WTC11 (cell line): ENCODE results near the gene SRR. TPM values are rescaled to one million over a fixed set of nuclear protein-coding genes. Genes with fewer than 3 reads are reported as not detected.
A peak's percentile ranks its signal among the peaks of the same experiment; 100 is the strongest.

Experiments used
- ATAC-seq: fragments of 200-7000 bp; cut with Tn5 transposase; 2 replicates; pipeline ENCODE4 v1.10.0; 2021; ENCODE audit warnings: mild to moderate bottlenecking, moderate library complexity
- CTCF ChIA-PET: fragments of 300-600 bp; sonication (Branson Sonifier 250); formaldehyde crosslinking; loops from one replicate; lab custom pipeline; 2021; ENCODE audit warnings: antibody characterized with exemption; lab: Charles Lee
- POLR2A ChIA-PET: fragments of 350-600 bp; sonication (Branson Sonifier 250); formaldehyde crosslinking; loops from one replicate; lab custom pipeline; 2021; ENCODE audit warnings: antibody characterized with exemption; lab: Charles Lee
- DNase-seq: peaks from one replicate; pipeline ENCODE4 v3.0.0; 2021; ENCODE audit warnings: low spot score
- H3K27ac Mint-ChIP-seq: 2 replicates; pipeline ENCODE4 v1.8.0; 2021; ENCODE audit warnings: mixed read lengths
- H3K27me3 Mint-ChIP-seq: 2 replicates; pipeline ENCODE4 v1.8.0; 2021; ENCODE audit warnings: low read depth, mild to moderate bottlenecking, moderate library complexity, mixed read lengths
- H3K36me3 Mint-ChIP-seq: 2 replicates; pipeline ENCODE4 v1.8.0; 2021; ENCODE audit warnings: mixed read lengths
- H3K4me1 Mint-ChIP-seq: 2 replicates; pipeline ENCODE4 v1.8.0; 2022; ENCODE audit warnings: mixed read lengths
- H3K4me3 Mint-ChIP-seq: 2 replicates; pipeline ENCODE4 v1.8.0; 2021; ENCODE audit warnings: mild to moderate bottlenecking, moderate library complexity, mixed read lengths
- H3K9me3 Mint-ChIP-seq: 2 replicates; pipeline ENCODE4 v1.8.0; 2021; ENCODE audit warnings: mixed read lengths
- ATF3 ChIP-seq: sonication (generic); formaldehyde crosslinking; conservative IDR thresholded peaks from 2 replicates; pipeline ENCODE4 v1.8.1; 2022; ENCODE audit warnings: mild to moderate bottlenecking, missing genetic modification reagents
- GRHL2 ChIP-seq: fragments of 250-450 bp; sonication (Bioruptor Pico); IDR thresholded peaks from 2 replicates; pipeline ENCODE4 v1.8.0; 2022; ENCODE audit warnings: mild to moderate bottlenecking, moderate library complexity; ENCODE audit not compliant: insufficient replicate concordance, severe bottlenecking
- KAT7 ChIP-seq: sonication (generic); formaldehyde crosslinking; IDR thresholded peaks from 2 replicates; pipeline ENCODE4 v1.8.1; 2023; ENCODE audit warnings: missing genetic modification reagents, mild to moderate bottlenecking, borderline replicate concordance
- MXD4 ChIP-seq: fragments of 250-450 bp; sonication (Bioruptor Pico); IDR thresholded peaks from 2 replicates; pipeline ENCODE4 v1.8.0; 2021; ENCODE audit warnings: mild to moderate bottlenecking, moderate library complexity, borderline replicate concordance
- PRDM15 ChIP-seq: sonication (generic); formaldehyde crosslinking; IDR thresholded peaks from 2 replicates; pipeline ENCODE4 v1.8.0; 2022; ENCODE audit warnings: missing genetic modification reagents
- PREB ChIP-seq: sonication (generic); formaldehyde crosslinking; IDR thresholded peaks from 2 replicates; pipeline ENCODE4 v1.8.1; 2022; ENCODE audit warnings: mild to moderate bottlenecking, missing genetic modification reagents, moderate library complexity, borderline replicate concordance
- SMAD3 ChIP-seq: sonication (generic); formaldehyde crosslinking; IDR thresholded peaks from 2 replicates; pipeline ENCODE4 v1.8.0; 2022; ENCODE audit warnings: missing genetic modification reagents, mild to moderate bottlenecking, borderline replicate concordance
- SOX15 ChIP-seq: fragments of 250-450 bp; sonication (Bioruptor Pico); IDR thresholded peaks from 2 replicates; pipeline ENCODE4 v1.9.0; 2021; ENCODE audit warnings: mild to moderate bottlenecking
- ZNF416 ChIP-seq: fragments of 250-450 bp; sonication (Bioruptor Pico); IDR thresholded peaks from 2 replicates; pipeline ENCODE4 v1.9.0; 2021; ENCODE audit warnings: mild to moderate bottlenecking, inconsistent platforms
- ZNF423 ChIP-seq: fragments of 250-450 bp; sonication (Bioruptor Pico); IDR thresholded peaks from 2 replicates; pipeline ENCODE4 v2.1.2; 2022; ENCODE audit warnings: mild to moderate bottlenecking, moderate library complexity
- ZNF671 ChIP-seq: fragments of 250-450 bp; sonication (Bioruptor Pico); IDR thresholded peaks from 2 replicates; pipeline ENCODE4 v1.8.0; 2021; ENCODE audit warnings: mild to moderate bottlenecking
- ZSCAN18 ChIP-seq: fragments of 250-450 bp; sonication (Bioruptor Pico); IDR thresholded peaks from 2 replicates; pipeline ENCODE4 v2.1.2; 2022; ENCODE audit warnings: mild to moderate bottlenecking, moderate library complexity
- total RNA-seq: library from RNA; stranded (reverse); gene quantifications from 3 replicates; pipeline ENCODE4 v1.2.3, GENCODE V29; 2021
- TF ChIP-seq, protein P1 (sequence below): fragments of 250-450 bp; sonication (Bioruptor Pico); IDR thresholded peaks from 2 replicates; pipeline ENCODE4 v1.9.0; 2021; ENCODE audit warnings: mild to moderate bottlenecking, borderline replicate concordance
- TF ChIP-seq, protein P2 (sequence below): fragments of 200-600 bp; IDR thresholded peaks from 2 replicates; pipeline ENCODE4 v1.8.0; 2022; ENCODE audit warnings: antibody characterized with exemption
- TF ChIP-seq, protein P3 (sequence below): sonication (generic); formaldehyde crosslinking; IDR thresholded peaks from 2 replicates; pipeline ENCODE4 v1.8.0; 2023; ENCODE audit warnings: missing genetic modification reagents, mild to moderate bottlenecking, borderline replicate concordance

Gene SRR
- total RNA-seq, 1 experiment from 2014 or later: 5.1 TPM

DNA sequence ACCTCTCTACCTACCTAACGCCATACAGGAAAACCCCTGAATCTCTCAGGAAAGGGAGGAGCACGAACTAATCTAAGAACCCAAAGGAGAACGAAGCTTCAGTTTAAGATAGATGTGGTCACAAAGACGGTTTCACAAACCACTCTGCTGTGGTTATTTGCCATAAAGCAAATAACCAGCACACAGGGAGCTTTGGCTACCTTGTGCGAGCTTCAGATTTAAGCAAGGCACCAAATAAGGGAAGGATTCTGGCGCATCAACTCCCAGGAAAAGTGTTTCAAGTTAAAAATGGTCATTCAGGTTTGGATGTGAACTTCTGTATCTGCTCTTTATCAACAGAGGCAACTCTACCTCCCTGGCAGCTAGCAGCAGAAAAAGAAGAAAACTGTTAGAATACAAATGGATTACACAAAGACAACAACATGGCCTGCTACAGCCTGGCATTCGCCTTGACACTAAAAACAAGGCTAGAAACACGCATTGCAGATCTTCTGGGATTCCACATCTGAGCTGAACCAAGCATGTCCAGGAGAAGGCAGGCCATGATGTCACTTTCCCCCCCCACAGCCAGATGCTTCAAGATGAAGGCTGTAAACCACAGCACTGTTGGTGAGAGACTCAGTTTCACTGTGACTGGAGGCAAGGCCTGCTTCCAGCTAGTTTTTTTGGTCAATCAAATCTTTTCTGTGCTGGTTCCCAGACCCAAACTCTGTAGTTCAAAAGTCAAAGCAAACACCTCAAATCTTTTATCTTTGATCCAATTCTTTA lies 43.8 kb upstream of the SRR start:
- peaks cover 19% of the 10 kb centered on the region for H3K36me3 Mint-ChIP-seq
- CTCF ChIA-PET: interaction anchor here (0.6 to 1.2 kb wide), 4 partner anchors 15 to 195 kb away, joined by 3 to 4 read pairs (median 3); partner anchors contain the start of gene TSR1
- POLR2A ChIA-PET: interaction anchor here (0.5 to 0.7 kb wide), 2 partner anchors 543 to 1183 kb away, joined by 3 to 4 read pairs; no protein-coding TSS in a partner anchor
- peak overlapping the region; percentile 18 for H3K27ac Mint-ChIP-seq
- ATAC-seq: no peak
- H3K9me3 Mint-ChIP-seq: peaks cover 5% of the 10 kb centered on the region
- H3K4me3 Mint-ChIP-seq: no peak overlapping the region
- TF ChIP-seq, protein P1, sequence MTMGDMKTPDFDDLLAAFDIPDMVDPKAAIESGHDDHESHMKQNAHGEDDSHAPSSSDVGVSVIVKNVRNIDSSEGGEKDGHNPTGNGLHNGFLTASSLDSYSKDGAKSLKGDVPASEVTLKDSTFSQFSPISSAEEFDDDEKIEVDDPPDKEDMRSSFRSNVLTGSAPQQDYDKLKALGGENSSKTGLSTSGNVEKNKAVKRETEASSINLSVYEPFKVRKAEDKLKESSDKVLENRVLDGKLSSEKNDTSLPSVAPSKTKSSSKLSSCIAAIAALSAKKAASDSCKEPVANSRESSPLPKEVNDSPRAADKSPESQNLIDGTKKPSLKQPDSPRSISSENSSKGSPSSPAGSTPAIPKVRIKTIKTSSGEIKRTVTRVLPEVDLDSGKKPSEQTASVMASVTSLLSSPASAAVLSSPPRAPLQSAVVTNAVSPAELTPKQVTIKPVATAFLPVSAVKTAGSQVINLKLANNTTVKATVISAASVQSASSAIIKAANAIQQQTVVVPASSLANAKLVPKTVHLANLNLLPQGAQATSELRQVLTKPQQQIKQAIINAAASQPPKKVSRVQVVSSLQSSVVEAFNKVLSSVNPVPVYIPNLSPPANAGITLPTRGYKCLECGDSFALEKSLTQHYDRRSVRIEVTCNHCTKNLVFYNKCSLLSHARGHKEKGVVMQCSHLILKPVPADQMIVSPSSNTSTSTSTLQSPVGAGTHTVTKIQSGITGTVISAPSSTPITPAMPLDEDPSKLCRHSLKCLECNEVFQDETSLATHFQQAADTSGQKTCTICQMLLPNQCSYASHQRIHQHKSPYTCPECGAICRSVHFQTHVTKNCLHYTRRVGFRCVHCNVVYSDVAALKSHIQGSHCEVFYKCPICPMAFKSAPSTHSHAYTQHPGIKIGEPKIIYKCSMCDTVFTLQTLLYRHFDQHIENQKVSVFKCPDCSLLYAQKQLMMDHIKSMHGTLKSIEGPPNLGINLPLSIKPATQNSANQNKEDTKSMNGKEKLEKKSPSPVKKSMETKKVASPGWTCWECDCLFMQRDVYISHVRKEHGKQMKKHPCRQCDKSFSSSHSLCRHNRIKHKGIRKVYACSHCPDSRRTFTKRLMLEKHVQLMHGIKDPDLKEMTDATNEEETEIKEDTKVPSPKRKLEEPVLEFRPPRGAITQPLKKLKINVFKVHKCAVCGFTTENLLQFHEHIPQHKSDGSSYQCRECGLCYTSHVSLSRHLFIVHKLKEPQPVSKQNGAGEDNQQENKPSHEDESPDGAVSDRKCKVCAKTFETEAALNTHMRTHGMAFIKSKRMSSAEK (CRISPR knock-in tag): no peak
- TF ChIP-seq SOX15 (CRISPR knock-in tag): no peak
- TF ChIP-seq, all 79 proteins: peak for 0
- Mint-ChIP-seq H3K27me3 (no peaks in the 10 kb centered on the region), H3K4me1 (no peaks in the 10 kb centered on the region)
- no peak for DNase-seq

- no peak for ATAC-seq
- DNase-seq: no peak
- Mint-ChIP-seq H3K4me3 (no peak overlapping the region), H3K9me3 (no peaks in the 10 kb centered on the region), H3K27me3 (no peaks in the 10 kb centered on the region), H3K4me1 (no peaks in the 10 kb centered on the region), H3K36me3 (peaks cover 12% of the 10 kb centered on the region), H3K27ac (no peak overlapping the region)
- ChIA-PET CTCF (interaction anchor here (1.1 to 3.1 kb wide), 2 partner anchors 17 to 31 kb away, joined by 3 to 15 read pairs; no protein-coding TSS in a partner anchor), POLR2A (no interaction called here)
- TF ChIP-seq, protein P2, sequence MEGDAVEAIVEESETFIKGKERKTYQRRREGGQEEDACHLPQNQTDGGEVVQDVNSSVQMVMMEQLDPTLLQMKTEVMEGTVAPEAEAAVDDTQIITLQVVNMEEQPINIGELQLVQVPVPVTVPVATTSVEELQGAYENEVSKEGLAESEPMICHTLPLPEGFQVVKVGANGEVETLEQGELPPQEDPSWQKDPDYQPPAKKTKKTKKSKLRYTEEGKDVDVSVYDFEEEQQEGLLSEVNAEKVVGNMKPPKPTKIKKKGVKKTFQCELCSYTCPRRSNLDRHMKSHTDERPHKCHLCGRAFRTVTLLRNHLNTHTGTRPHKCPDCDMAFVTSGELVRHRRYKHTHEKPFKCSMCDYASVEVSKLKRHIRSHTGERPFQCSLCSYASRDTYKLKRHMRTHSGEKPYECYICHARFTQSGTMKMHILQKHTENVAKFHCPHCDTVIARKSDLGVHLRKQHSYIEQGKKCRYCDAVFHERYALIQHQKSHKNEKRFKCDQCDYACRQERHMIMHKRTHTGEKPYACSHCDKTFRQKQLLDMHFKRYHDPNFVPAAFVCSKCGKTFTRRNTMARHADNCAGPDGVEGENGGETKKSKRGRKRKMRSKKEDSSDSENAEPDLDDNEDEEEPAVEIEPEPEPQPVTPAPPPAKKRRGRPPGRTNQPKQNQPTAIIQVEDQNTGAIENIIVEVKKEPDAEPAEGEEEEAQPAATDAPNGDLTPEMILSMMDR: no peak
- TF ChIP-seq ATF3 (CRISPR knock-in tag) (no peak), GRHL2 (CRISPR knock-in tag) (no peak), PRDM15 (CRISPR knock-in tag) (no peak), ZNF416 (CRISPR knock-in tag) (no peak), SMAD3 (CRISPR knock-in tag) (no peak), PREB (no peak), ZNF423 (CRISPR knock-in tag) (no peak), KAT7 (CRISPR knock-in tag) (no peak), MXD4 (CRISPR knock-in tag) (no peak), ZSCAN18 (CRISPR knock-in tag) (no peak), ZNF671 (CRISPR knock-in tag) (no peak)
- TF ChIP-seq, protein P3, sequence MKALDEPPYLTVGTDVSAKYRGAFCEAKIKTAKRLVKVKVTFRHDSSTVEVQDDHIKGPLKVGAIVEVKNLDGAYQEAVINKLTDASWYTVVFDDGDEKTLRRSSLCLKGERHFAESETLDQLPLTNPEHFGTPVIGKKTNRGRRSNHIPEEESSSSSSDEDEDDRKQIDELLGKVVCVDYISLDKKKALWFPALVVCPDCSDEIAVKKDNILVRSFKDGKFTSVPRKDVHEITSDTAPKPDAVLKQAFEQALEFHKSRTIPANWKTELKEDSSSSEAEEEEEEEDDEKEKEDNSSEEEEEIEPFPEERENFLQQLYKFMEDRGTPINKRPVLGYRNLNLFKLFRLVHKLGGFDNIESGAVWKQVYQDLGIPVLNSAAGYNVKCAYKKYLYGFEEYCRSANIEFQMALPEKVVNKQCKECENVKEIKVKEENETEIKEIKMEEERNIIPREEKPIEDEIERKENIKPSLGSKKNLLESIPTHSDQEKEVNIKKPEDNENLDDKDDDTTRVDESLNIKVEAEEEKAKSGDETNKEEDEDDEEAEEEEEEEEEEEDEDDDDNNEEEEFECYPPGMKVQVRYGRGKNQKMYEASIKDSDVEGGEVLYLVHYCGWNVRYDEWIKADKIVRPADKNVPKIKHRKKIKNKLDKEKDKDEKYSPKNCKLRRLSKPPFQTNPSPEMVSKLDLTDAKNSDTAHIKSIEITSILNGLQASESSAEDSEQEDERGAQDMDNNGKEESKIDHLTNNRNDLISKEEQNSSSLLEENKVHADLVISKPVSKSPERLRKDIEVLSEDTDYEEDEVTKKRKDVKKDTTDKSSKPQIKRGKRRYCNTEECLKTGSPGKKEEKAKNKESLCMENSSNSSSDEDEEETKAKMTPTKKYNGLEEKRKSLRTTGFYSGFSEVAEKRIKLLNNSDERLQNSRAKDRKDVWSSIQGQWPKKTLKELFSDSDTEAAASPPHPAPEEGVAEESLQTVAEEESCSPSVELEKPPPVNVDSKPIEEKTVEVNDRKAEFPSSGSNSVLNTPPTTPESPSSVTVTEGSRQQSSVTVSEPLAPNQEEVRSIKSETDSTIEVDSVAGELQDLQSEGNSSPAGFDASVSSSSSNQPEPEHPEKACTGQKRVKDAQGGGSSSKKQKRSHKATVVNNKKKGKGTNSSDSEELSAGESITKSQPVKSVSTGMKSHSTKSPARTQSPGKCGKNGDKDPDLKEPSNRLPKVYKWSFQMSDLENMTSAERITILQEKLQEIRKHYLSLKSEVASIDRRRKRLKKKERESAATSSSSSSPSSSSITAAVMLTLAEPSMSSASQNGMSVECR (CRISPR knock-in tag): no peak
Observed at GRCh38 chr17:2262135-2262587, 41.6 kb upstream of the SRR start.
